Mammary epithelial cell (primary cell): ENCODE results near the gene SEMA5A.

ENCODE experiments used
- CTCF ChIP-seq, 2 donors: IDR thresholded peaks in 1 of 2; conservative IDR thresholded peaks in 1 of 2; 2 replicates each; pipeline ENCODE4 v1.5.1; 2011 to 2012; ENCODE audit warnings: inconsistent platforms in 2 of 2, low read length in 2 of 2, mild to moderate bottlenecking in 2 of 2, control low read depth in 1 of 2, low read depth in 1 of 2; ENCODE audit not compliant: insufficient read depth in 1 of 2; ENCODE audit errors: extremely low read depth in 1 of 2
- EZH2 ChIP-seq: IDR thresholded peaks from 2 replicates; pipeline ENCODE4 v1.6.1; 2012; ENCODE audit warnings: low read length, inconsistent platforms, borderline replicate concordance

GRCh38 chr5:9140711-9141110, 405.2 kb downstream of the SEMA5A start:
- TF ChIP-seq CTCF (conservative IDR thresholded peaks at IDR 0.05 in 1 of 2, IDR thresholded peaks at IDR 0.05 in 1 of 2; ENCODE audit: extremely low read depth in 1 of 2, insufficient read depth in 1 of 2, low read depth in 1 of 2, low read length in 2 of 2) (no peak), EZH2 (no peak)
